HFF-Myc (cell line): ENCODE data around the gene SOS2.

Experiments
- DNase-seq: peaks from one replicate; pipeline ENCODE4 v3.0.0-alpha.2; 2011; ENCODE audit warnings: low read depth; ENCODE audit errors: extremely low read depth
- H3K4me3 ChIP-seq: replicated peaks from 2 replicates; pipeline ENCODE4 v1.5.1; 2011; ENCODE audit warnings: low read depth, mild to moderate bottlenecking, control low read depth, low read length
- TF ChIP-seq, protein P1 (sequence below): IDR thresholded peaks from 2 replicates; pipeline ENCODE4 v1.5.1; 2012; ENCODE audit warnings: mild to moderate bottlenecking, low read depth, low read length, control low read depth; ENCODE audit errors: missing control alignments

SOS2 gene

GRCh38 chr14:50103558-50103957 is 127.8 kb downstream of the SOS2 start:
- TF ChIP-seq, protein P1, sequence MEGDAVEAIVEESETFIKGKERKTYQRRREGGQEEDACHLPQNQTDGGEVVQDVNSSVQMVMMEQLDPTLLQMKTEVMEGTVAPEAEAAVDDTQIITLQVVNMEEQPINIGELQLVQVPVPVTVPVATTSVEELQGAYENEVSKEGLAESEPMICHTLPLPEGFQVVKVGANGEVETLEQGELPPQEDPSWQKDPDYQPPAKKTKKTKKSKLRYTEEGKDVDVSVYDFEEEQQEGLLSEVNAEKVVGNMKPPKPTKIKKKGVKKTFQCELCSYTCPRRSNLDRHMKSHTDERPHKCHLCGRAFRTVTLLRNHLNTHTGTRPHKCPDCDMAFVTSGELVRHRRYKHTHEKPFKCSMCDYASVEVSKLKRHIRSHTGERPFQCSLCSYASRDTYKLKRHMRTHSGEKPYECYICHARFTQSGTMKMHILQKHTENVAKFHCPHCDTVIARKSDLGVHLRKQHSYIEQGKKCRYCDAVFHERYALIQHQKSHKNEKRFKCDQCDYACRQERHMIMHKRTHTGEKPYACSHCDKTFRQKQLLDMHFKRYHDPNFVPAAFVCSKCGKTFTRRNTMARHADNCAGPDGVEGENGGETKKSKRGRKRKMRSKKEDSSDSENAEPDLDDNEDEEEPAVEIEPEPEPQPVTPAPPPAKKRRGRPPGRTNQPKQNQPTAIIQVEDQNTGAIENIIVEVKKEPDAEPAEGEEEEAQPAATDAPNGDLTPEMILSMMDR, result no peak
- H3K4me3 ChIP-seq, result no peak overlapping the region
- no peak for DNase-seq

- TF ChIP-seq, protein P1, result no peak
- no peak overlapping the region for H3K4me3 ChIP-seq
- no peak for DNase-seq
Measured at GRCh38 chr14:50101417-50101816, 130.0 kb downstream of the SOS2 start.

DNA sequence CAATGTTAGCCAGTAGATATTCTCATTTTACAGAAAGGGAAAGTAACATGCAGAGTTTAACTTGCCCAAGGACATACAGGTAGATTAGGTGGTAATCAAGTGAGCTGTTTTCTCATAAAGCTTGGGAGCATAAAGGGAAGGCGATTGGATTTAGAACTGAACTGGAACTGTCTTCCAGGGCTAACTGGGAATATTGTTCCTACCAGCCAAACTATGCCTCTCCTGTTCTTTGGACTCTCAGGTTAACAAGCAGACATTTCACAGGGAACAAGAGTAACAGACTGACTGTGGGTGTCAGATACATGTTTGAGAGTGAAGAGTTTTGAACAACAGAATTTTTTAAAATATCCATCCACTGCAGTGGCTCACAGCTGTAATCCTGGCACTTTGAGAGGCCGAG is 130.6 kb downstream of the SOS2 start:
- TF ChIP-seq, protein P1, result no peak
- no peak for DNase-seq
- no peak overlapping the region for H3K4me3 ChIP-seq

DNA sequence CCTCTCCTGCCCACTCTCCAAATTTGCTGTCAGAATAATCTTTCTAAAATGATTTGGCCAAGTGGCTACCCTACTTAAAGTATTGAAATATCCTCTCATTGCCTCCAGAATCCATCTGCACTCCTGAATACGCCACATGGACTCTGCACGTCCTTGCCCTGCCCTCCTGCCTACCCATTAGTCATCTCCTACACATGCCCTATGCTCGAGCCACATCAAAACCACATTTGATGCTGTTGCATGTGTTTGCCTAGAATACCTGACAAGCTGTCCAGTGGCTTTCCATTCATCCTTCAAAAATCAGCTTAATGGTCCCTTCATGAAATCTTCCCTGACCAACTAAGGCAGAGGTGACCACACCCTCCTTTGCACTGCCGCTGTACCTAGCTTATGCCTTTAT is 132.0 kb downstream of the SOS2 start:
- no peak overlapping the region for H3K4me3 ChIP-seq
- no peak for DNase-seq
- TF ChIP-seq, protein P1, result no peak

DNA sequence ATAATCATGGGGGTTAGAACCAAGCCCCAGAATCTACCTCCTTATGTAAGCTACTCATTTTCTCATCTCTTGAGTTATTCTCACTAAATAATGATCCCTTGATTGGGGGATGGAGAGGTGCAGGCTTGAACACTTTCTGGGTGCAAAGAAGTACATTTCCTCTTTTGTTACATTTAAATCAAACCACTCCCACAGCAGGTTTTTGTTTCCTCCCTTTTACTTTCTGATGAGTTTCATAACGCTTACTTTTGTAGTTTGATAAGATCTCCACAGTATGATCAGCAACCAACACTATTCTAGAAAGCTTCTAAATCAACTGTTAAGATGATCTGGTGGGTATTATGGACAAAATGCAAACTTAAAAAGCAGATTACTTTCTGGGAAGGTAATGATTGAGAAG is 135.5 kb downstream of the SOS2 start:
- no peak overlapping the region for H3K4me3 ChIP-seq
- TF ChIP-seq, protein P1, result no peak
- DNase-seq, result no peak

GRCh38 chr14:50094056-50094755 is 137.2 kb downstream of the SOS2 start:
- H3K4me3 ChIP-seq, result no peak overlapping the region
- TF ChIP-seq, protein P1, result no peak
- DNase-seq, result no peak

DNA sequence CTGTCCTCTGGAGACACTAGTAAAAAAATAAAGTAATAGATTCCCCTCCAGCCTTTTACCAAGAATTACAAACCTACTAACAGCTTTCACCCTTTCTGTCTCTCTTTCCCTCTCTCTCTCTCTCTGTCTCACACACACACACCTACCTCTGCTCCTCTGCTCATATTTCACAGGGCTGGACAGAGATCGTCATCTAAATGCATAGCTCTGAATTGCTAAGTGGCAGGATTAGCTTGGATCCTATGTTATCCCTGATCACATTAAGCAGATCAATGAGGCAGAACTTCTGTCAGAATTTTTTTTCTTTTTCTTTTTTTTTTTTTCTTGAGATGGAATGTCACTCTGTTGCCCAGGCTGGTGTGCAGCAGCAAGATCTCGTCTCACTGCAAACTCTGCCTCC is 137.9 kb downstream of the SOS2 start:
- H3K4me3 ChIP-seq, result no peak overlapping the region
- TF ChIP-seq, protein P1, result no peak
- no peak for DNase-seq
